Muscle of back (tissue), 13 donors: ENCODE data around the gene ZNF598. TPM values are rescaled to one million over a fixed set of nuclear protein-coding genes. Genes with fewer than 3 reads are reported as not detected.

Experiments
- DNase-seq, 3 donors: peaks; one replicate each; pipeline versions ENCODE4 v3.0.0 to v3.0.0-alpha.2; 2013
- long read RNA-seq, 9 donors: transcript quantifications; one replicate each; lab custom pipeline, GENCODE V29; 2026
- polyA plus RNA-seq, 10 donors: library from polyadenylated mRNA; unstranded; fragments of 120-200 nt; gene quantifications; one replicate each; pipeline ENCODE4 v1.2.1, GENCODE V29; 2013; ENCODE audit not compliant: insufficient read length in 10 of 10

ZNF598 gene
- polyA plus RNA-seq = 10 to 100 TPM; 13.7 to 25.1 (median 18.8) TPM
- long read RNA-seq, donor 1, partial matches to known transcripts = 0 of 1 reads
- long read RNA-seq, donor 1, other reads (novel, unspliced or antisense) = 0 of 1 reads
- long read RNA-seq, donor 2, partial matches to known transcripts = 0 of 1 reads
- long read RNA-seq, donor 2, other reads (novel, unspliced or antisense) = 0 of 1 reads
- long read RNA-seq, donor 3 = 0 reads
- long read RNA-seq, donor 4, partial matches to known transcripts = 20 of 21 reads
- long read RNA-seq, donor 4, other reads (novel, unspliced or antisense) = 0 of 21 reads
- long read RNA-seq, donor 5, partial matches to known transcripts = 0 of 1 reads
- long read RNA-seq, donor 5, other reads (novel, unspliced or antisense) = 0 of 1 reads
- long read RNA-seq, donor 6, partial matches to known transcripts = 0 of 1 reads
- long read RNA-seq, donor 6, other reads (novel, unspliced or antisense) = 0 of 1 reads
- long read RNA-seq, donor 7, partial matches to known transcripts = 19 of 19 reads
- long read RNA-seq, donor 7, other reads (novel, unspliced or antisense) = 0 of 19 reads
- long read RNA-seq, donor 8, partial matches to known transcripts = 0 of 15 reads
- long read RNA-seq, donor 8, other reads (novel, unspliced or antisense) = 14 of 15 reads
- long read RNA-seq, donor 9 = 0 reads

DNA sequence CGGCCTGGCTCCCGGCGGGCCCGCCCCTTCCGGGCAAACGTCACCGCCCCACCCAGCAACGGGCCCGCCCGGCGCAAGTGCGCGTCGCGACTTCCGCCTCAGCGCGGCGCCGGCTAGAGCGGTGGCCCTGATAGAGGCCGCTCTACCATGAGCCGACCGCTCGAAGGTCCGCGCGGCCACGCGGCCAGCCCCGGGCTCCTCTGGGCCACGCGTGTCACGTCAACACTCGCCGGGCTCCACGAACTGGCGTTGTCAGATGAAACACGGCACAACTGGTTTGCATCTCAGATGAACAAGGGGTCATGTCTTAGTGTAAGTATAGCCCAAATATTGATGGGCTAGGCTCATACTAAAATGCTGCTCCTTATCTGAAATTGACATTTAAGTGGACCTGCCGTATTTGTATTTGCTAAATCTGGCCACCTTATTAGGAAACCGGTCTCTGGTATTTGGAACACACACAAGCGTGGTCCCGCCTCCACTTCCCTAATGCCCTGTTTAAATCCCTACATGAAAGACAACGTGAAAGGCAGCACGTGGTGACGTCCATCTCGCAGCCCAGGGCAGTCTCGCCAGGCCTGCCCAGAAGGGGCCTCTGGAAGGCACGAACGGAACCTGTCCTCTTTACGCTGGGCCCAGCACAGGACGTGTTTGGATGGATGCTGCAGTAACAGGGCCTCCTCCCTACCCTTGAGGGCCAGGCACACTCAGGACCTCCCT is at the start of gene ZNF598:
TSS of gene ZNF598 (minus strand) at position 31 of the 720 bp plus-strand sequence.
- DNase-seq = peak; percentile 87 to 94 (median 92)

DNA sequence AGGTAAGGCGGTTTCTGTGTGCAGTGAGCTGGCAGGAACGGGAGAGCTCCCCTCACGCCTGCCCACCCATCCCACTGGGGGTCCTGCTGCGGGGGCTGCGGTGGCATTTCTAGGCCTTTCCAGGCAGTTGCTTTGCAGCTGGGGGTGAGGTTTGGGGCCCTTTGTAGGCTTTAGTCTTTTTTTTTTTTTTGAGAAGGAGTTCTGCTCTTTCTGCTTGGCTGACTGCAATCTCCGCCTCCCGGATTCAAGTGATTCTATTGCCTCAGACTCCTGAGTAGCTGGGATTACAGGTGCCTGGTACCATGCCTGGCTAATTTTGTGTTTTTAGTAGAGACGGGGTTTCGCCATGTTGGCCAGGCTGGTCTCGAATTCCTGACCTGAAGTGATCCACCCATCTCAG is 49.3 kb upstream of the ZNF598 start:
- no peak for DNase-seq

DNA sequence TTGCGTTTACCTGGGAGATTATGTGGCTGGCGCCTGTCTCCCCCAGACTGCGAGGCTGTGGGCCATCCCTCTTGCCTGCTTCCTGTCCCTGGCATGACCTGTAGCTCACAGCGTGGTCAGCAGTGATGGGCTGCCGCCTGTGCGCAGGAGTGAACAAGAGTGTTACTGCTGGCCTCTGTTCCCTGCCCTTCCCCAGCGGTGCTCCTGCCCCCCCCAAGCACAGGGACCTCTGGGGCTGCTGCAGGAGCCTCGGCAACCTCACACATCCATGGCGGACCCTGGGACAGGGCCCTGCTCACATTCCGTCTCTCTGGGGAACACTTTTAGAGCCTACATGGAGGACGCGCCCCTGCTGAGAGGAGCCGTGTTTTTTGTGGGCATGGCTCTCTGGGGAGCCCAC is 48.8 kb upstream of the ZNF598 start:
- DNase-seq = no peak

DNA sequence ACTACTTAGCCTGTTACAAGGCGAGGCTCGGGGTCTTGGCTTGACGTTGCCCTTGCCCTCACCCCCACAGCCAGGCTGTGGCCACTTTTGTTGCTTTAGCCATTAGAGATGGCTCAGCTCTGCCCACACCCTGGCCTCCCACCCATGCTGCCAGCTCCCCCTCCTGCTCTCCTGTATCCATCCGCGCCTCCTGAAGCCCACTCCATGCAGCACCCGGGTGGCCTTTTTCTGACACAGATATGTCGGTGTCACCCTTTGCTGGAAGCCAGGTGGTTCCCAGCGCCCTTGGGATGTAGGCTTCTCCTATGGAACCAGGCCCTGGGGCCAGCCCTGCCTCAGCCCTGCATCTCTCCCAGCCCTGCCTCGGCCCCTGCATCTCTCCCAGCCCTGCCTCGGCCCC is 47.8 kb upstream of the ZNF598 start:
- no peak for DNase-seq

GRCh38 chr16:2056681-2057407 is 47.2 kb upstream of the ZNF598 start:
- no peak for DNase-seq

DNA sequence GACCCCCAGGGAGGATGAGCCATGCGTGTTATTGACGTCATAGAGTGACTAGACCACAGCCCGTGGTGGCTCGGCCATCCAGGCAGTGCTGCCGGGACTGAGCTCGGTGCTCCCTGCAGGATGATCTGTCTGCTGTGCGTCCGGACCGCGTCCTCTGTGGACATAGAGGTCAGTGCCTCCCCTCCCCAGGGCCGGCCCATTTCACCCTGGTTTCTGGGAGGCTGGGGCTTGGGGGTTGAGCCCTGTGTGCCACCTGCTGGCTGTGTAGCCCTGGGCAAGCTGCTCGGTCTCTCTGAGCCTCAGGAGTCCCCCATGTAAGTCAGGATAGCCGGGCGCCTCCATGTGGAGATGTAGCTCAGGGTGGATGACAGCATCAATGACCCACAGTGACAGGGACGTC is 46.5 kb upstream of the ZNF598 start:
- DNase-seq = no peak

DNA sequence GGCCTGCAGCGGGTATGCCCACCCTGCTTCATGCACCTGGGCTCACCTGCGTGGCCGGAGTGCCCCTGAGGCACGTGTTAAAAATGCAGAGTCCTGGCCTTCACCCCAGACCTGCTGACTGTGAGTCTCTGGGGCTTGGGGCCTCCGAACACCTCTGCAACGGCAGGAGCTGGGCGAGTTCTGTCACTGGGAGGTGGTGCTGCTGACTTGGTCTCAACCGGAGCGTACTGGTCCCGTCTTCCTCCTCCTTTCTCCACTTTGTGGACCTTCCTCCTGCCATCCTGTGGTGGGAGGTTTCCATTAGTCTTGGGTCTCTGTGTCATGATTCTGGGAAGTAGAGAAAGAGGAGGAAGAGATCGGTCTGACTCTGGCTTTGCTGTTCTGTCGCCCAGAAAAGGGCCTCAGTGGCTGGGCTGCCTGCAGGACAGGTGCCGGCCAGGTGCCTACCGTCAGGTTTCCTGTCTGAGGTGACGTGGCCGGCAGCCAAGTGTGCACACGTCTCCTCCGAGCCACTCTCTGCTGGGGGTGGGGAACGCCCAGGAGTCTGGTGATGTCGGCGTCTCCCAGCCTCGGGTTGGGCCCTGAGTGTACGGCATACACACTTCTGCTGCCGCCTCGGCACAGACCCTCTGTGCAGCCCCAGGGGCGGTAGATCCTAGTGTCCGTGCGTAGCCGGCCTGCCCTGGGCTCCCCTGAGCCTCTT is 45.1 kb upstream of the ZNF598 start:
- DNase-seq = no peak

DNA sequence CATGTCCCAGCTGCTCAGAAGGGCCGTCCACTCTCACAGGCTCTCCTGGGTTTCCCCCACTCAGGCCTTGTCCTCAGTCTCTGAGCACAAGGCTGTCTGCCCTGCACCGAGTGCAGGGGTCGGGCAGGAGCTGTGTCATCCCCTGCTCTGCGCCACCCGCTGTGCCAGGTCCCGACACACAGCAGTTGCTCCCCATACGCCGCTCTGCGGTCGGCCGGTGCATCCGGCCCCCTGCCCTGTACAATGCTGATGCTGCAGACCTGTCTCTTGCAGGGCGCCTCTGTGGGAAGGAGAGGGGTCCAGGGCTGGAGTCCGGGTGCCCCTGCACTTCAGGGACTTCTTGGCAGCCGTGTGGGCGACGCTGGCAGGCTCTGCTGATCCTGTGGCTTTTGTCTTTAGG is 44.3 kb upstream of the ZNF598 start:
- no peak for DNase-seq

DNA sequence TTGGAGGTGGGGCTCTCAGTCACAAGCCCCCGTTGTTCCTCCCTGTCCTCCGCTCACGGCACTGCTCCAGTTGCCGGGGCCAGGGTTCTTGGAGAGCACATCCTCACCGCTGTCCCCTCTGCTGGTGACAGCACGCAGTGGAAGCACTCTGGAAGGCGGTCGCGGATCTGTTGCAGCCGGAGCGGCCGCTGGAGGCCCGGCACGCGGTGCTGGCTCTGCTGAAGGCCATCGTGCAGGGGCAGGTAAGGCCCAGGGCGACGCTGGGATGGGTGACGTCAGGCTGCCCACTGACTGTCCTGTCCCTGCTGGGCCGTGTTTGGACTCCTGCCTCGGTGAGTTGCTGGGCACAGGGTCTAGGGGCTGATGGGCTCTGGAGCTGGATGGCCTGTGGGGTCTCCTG is 43.6 kb upstream of the ZNF598 start:
- no peak for DNase-seq

- no peak for DNase-seq
Measured at GRCh38 chr16:2048116-2048543, 38.5 kb upstream of the ZNF598 start.

GRCh38 chr16:2047330-2048115 is 37.9 kb upstream of the ZNF598 start, which contains the start of the genes NTHL1 and TSC2:
NTHL1 (minus strand) TSS chr16:2047834; CDS start chr16:2047823, 11 bp downstream.
TSC2 (plus strand) TSS chr16:2047985; CDS start chr16:2048616, 631 bp downstream.
- peak; percentile 94 to 99 (median 97) for DNase-seq

DNA sequence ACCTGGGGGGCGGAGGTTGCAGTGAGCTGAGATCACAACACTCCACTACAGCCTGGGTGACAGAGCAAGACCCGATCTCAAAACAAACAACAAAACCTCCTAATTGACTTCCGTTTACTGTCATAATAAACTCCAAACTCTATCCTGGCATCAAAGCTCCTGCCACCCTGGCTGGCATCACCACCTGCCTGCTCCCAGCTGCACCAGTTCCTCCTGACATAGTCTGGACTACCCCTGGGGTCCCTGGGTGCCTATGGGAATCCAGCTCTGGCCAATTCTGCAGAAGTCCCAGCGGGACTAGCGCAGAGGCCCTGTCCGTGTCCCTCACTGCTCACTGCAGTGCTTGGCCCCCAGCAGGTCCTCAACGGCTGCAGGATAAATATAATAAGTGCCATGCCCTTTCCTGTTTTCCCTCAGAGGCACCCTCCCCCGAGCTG is 37.3 kb upstream of the ZNF598 start:
- no peak for DNase-seq

DNA sequence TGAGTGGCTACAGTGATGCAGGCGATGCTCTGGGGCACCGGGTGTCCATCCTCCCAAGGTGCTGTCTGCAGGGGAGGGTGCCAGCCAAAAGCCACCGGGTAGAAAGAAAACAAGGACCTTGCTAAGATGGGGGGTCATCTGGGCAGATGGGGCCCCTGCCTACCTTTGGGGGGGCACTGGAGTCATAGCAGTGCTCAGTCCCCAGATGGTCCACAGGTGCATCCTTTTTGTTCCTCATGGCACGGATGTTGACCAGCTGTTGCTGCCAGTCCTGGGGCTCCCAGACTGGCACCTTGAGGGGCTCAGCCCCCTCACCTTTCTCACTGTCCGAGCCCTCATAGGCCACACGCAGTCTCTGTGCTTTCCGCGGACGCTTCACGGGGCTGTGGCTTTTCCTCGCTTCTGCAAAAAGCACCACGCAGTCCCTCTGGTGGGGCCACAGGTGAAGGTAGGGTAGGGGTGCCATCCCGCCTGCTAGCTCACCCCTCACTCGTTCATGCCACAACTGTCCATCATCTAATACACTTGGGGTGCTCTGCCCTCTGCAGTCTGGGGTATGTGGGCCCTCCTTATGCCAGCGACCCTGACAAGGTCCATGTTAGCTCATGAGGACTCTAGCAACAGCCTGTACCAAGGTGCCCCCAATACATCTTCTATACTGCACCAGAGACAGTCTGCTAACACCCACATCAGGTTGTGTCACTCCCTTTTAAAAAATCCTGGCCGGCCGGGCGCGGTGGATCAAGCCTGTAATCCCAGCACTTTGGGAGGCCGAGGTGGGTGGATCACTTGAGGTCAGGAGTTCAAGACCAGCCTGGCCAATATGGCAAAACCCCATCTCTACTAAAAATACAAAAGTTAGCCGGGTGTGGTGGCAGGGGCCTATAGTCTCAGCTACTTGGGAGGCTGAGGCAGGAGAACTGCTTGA is 36.6 kb upstream of the ZNF598 start:
- DNase-seq = no peak

DNA sequence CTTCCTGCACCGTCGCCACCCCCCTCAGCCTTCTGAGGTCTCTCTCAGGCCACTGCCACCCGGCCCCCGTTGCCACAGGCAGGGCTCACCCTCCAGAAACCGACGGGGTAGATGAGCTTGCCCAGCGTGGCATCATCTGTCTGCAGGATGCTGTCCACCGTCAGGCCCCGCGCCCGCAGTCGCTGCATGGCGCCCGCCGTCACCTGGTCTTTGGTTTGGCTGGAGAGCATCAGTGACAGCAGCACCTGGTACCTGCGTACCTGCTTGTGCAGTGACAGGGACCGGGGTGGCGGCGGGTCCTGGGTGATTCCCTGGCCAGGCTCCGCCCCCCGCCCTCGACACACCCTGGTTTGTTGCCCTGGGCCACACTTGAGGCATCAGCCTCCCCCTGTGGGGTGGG is 34.9 kb upstream of the ZNF598 start:
- DNase-seq = no peak

- DNase-seq = peak in 1 of 3 donors; percentile 46
Measured at GRCh38 chr16:2043667-2044451, 34.2 kb upstream of the ZNF598 start.

GRCh38 chr16:2042986-2043666 is 33.5 kb upstream of the ZNF598 start:
- no peak for DNase-seq
